ENCODE data around the gene KMT2E. TPM values are rescaled to one million over a fixed set of nuclear protein-coding genes. Genes with fewer than 3 reads are reported as not detected.
A peak's percentile ranks its signal among the peaks of the same experiment; 100 is the strongest.
"Not testable (repeated sequence)": the region's sequence is repeated elsewhere in the genome, so short reads cannot be mapped to it uniquely, and the experiment has no call there.

KMT2E gene
- total RNA-seq, 1 experiment from 2014 or later = 107 TPM

- Histone ChIP-seq H3K9me3 (ENCODE audit: low read length) (no peaks in the 10 kb centered on the region), H3K79me2 (ENCODE audit: low read length) (no peaks in the 10 kb centered on the region; the same call in 1 of the 2 replicates), H3K9me2 (replicated peaks; ENCODE audit: insufficient read depth, low read length) (no peaks in the 10 kb centered on the region), H2AFZ (ENCODE audit: low read length) (no peak overlapping the region), H4K20me1 (ENCODE audit: insufficient read depth, low read depth, low read length) (peaks cover 90% of the 10 kb centered on the region), H3K27ac (ENCODE audit: low read length) (no peak overlapping the region), H3K4me2 (ENCODE audit: low read depth, low read length, poor library complexity, severe bottlenecking) (no peak overlapping the region), H3K9ac (ENCODE audit: low read length) (no peak overlapping the region), H3K4me1 (ENCODE audit: low read length) (peaks cover 69% of the 10 kb centered on the region), H3K4me3 (ENCODE audit: low read length) (no peak overlapping the region), H3K27me3 (ENCODE audit: low read length) (no peaks in the 10 kb centered on the region), H3K36me3 (ENCODE audit: insufficient read depth, low read length) (peaks cover 32% of the 10 kb centered on the region)
- DNase-seq = no peak
These were observed 13.1 kb upstream of the KMT2E start for GRCh38 chr7:105000927-105001336.

GRCh38 chr7:105001652-105002184 lies 12.3 kb upstream of the KMT2E start:
- Histone ChIP-seq H2AFZ (ENCODE audit: low read length) (no peak overlapping the region), H3K9ac (ENCODE audit: low read length) (no peak overlapping the region), H3K9me3 (ENCODE audit: low read length) (no peaks in the 10 kb centered on the region), H3K27ac (ENCODE audit: low read length) (no peak overlapping the region), H3K36me3 (ENCODE audit: insufficient read depth, low read length) (peaks cover 38% of the 10 kb centered on the region), H3K79me2 (ENCODE audit: low read length) (no peaks in the 10 kb centered on the region; the same call in 1 of the 2 replicates), H3K4me1 (ENCODE audit: low read length) (peaks cover 70% of the 10 kb centered on the region), H3K27me3 (ENCODE audit: low read length) (no peaks in the 10 kb centered on the region), H3K4me2 (ENCODE audit: low read depth, low read length, poor library complexity, severe bottlenecking) (no peak overlapping the region), H3K4me3 (ENCODE audit: low read length) (no peak overlapping the region), H3K9me2 (replicated peaks; ENCODE audit: insufficient read depth, low read length) (no peaks in the 10 kb centered on the region), H4K20me1 (ENCODE audit: insufficient read depth, low read depth, low read length) (peaks cover 90% of the 10 kb centered on the region)
- DNase-seq = no peak

- no peak overlapping the region for H2AFZ ChIP-seq (ENCODE audit: low read length)
- no peaks in the 10 kb centered on the region for H3K9me3 ChIP-seq (ENCODE audit: low read length)
- no peak overlapping the region for H3K4me3 ChIP-seq (ENCODE audit: low read length)
- peaks cover 75% of the 10 kb centered on the region for H3K4me1 ChIP-seq (ENCODE audit: low read length)
- DNase-seq = no peak
- no peaks in the 10 kb centered on the region for H3K27me3 ChIP-seq (ENCODE audit: low read length)
- no peak overlapping the region for H3K9ac ChIP-seq (ENCODE audit: low read length)
- peaks cover 92% of the 10 kb centered on the region for H4K20me1 ChIP-seq (ENCODE audit: insufficient read depth, low read depth, low read length)
- H3K36me3 ChIP-seq (ENCODE audit: insufficient read depth, low read length) = peaks cover 28% of the 10 kb centered on the region; the same call in 1 of the 2 replicates
- H3K4me2 ChIP-seq (ENCODE audit: low read depth, low read length, poor library complexity, severe bottlenecking) = no peak overlapping the region
- no peaks in the 10 kb centered on the region; the same call in 1 of the 2 replicates for H3K79me2 ChIP-seq (ENCODE audit: low read length)
- no peaks in the 10 kb centered on the region for H3K9me2 ChIP-seq (replicated peaks; ENCODE audit: insufficient read depth, low read length)
- no peak overlapping the region for H3K27ac ChIP-seq (ENCODE audit: low read length)
These were observed 10.7 kb upstream of the KMT2E start for GRCh38 chr7:105003275-105003674.

- no peak overlapping the region for H3K4me2 ChIP-seq (ENCODE audit: low read depth, low read length, poor library complexity, severe bottlenecking)
- no peak overlapping the region for H3K4me3 ChIP-seq (ENCODE audit: low read length)
- H3K27me3 ChIP-seq (ENCODE audit: low read length) = no peaks in the 10 kb centered on the region
- no peak overlapping the region for H3K27ac ChIP-seq (ENCODE audit: low read length)
- peaks cover 26% of the 10 kb centered on the region; the same call in 1 of the 2 replicates for H3K36me3 ChIP-seq (ENCODE audit: insufficient read depth, low read length)
- no peaks in the 10 kb centered on the region for H3K9me3 ChIP-seq (ENCODE audit: low read length)
- peaks cover 73% of the 10 kb centered on the region for H3K4me1 ChIP-seq (ENCODE audit: low read length)
- no peak overlapping the region for H3K9ac ChIP-seq (ENCODE audit: low read length)
- H3K79me2 ChIP-seq (ENCODE audit: low read length) = no peaks in the 10 kb centered on the region; the same call in 1 of the 2 replicates
- DNase-seq = no peak
- no peak overlapping the region for H2AFZ ChIP-seq (ENCODE audit: low read length)
- H3K9me2 ChIP-seq (replicated peaks; ENCODE audit: insufficient read depth, low read length) = no peaks in the 10 kb centered on the region
- peaks cover 92% of the 10 kb centered on the region for H4K20me1 ChIP-seq (ENCODE audit: insufficient read depth, low read depth, low read length)
These were observed 10.0 kb upstream of the KMT2E start for GRCh38 chr7:105003872-105004510.

GRCh38 chr7:105005006-105005405 lies 9.0 kb upstream of the KMT2E start:
- H3K79me2 ChIP-seq (ENCODE audit: low read length) = not testable (repeated sequence)

GRCh38 chr7:105005486-105005885 lies 8.5 kb upstream of the KMT2E start:
- not testable (repeated sequence) for H2AFZ ChIP-seq (ENCODE audit: low read length); H3K9ac ChIP-seq (ENCODE audit: low read length); H3K4me2 ChIP-seq (ENCODE audit: low read depth, low read length, poor library complexity, severe bottlenecking); H3K9me3 ChIP-seq (ENCODE audit: low read length); H3K9me2 ChIP-seq (replicated peaks; ENCODE audit: insufficient read depth, low read length); DNase-seq; H3K4me3 ChIP-seq (ENCODE audit: low read length); H3K27me3 ChIP-seq (ENCODE audit: low read length); H3K27ac ChIP-seq (ENCODE audit: low read length); H3K79me2 ChIP-seq (ENCODE audit: low read length)
- Histone ChIP-seq H3K4me1 (ENCODE audit: low read length) (peaks cover 82% of the 10 kb centered on the region), H3K36me3 (ENCODE audit: insufficient read depth, low read length) (peaks cover 35% of the 10 kb centered on the region; the same call in 1 of the 2 replicates), H4K20me1 (ENCODE audit: insufficient read depth, low read depth, low read length) (peaks cover 91% of the 10 kb centered on the region)

More at GRCh38 chr7:105005006-105005405, 9.0 kb upstream of the KMT2E start:
- not testable (repeated sequence) for H3K9me3 ChIP-seq (ENCODE audit: low read length); DNase-seq; H3K4me3 ChIP-seq (ENCODE audit: low read length); H3K9ac ChIP-seq (ENCODE audit: low read length); H2AFZ ChIP-seq (ENCODE audit: low read length); H3K9me2 ChIP-seq (replicated peaks; ENCODE audit: insufficient read depth, low read length); H3K27me3 ChIP-seq (ENCODE audit: low read length); H3K4me2 ChIP-seq (ENCODE audit: low read depth, low read length, poor library complexity, severe bottlenecking); H3K27ac ChIP-seq (ENCODE audit: low read length)
- H3K4me1 ChIP-seq (ENCODE audit: low read length) = peaks cover 82% of the 10 kb centered on the region
- H3K36me3 ChIP-seq (ENCODE audit: insufficient read depth, low read length) = peaks cover 35% of the 10 kb centered on the region; the same call in 1 of the 2 replicates
- peaks cover 91% of the 10 kb centered on the region for H4K20me1 ChIP-seq (ENCODE audit: insufficient read depth, low read depth, low read length)

- Histone ChIP-seq H3K4me2 (ENCODE audit: low read depth, low read length, poor library complexity, severe bottlenecking) (no peak overlapping the region), H3K4me1 (ENCODE audit: low read length) (peaks cover 82% of the 10 kb centered on the region), H3K27me3 (ENCODE audit: low read length) (no peaks in the 10 kb centered on the region), H3K27ac (ENCODE audit: low read length) (no peak overlapping the region), H3K9ac (ENCODE audit: low read length) (no peak overlapping the region), H3K4me3 (ENCODE audit: low read length) (no peak overlapping the region), H2AFZ (ENCODE audit: low read length) (no peak overlapping the region), H3K36me3 (ENCODE audit: insufficient read depth, low read length) (peaks cover 35% of the 10 kb centered on the region; the same call in 1 of the 2 replicates), H4K20me1 (ENCODE audit: insufficient read depth, low read depth, low read length) (peaks cover 91% of the 10 kb centered on the region), H3K79me2 (ENCODE audit: low read length) (no peaks in the 10 kb centered on the region; the same call in 1 of the 2 replicates), H3K9me2 (replicated peaks; ENCODE audit: insufficient read depth, low read length) (no peaks in the 10 kb centered on the region), H3K9me3 (ENCODE audit: low read length) (no peaks in the 10 kb centered on the region)
- DNase-seq = peak; percentile 50
These were observed 7.5 kb upstream of the KMT2E start for GRCh38 chr7:105006367-105007136.

GRCh38 chr7:105007298-105007697 lies 6.7 kb upstream of the KMT2E start:
- Histone ChIP-seq H3K9ac (ENCODE audit: low read length) (no peak overlapping the region), H3K4me1 (ENCODE audit: low read length) (peaks cover 77% of the 10 kb centered on the region), H3K79me2 (ENCODE audit: low read length) (no peaks in the 10 kb centered on the region; the same call in 1 of the 2 replicates), H3K9me3 (ENCODE audit: low read length) (no peaks in the 10 kb centered on the region), H2AFZ (ENCODE audit: low read length) (no peak overlapping the region), H3K9me2 (replicated peaks; ENCODE audit: insufficient read depth, low read length) (no peaks in the 10 kb centered on the region), H3K27ac (ENCODE audit: low read length) (no peak overlapping the region), H3K27me3 (ENCODE audit: low read length) (no peaks in the 10 kb centered on the region), H3K4me2 (ENCODE audit: low read depth, low read length, poor library complexity, severe bottlenecking) (no peak overlapping the region), H4K20me1 (ENCODE audit: insufficient read depth, low read depth, low read length) (peaks cover 90% of the 10 kb centered on the region), H3K36me3 (ENCODE audit: insufficient read depth, low read length) (peaks cover 29% of the 10 kb centered on the region; the same call in 1 of the 2 replicates), H3K4me3 (ENCODE audit: low read length) (no peak overlapping the region)
- DNase-seq = no peak
